Lung (tissue), 12 donors: ENCODE measurements around the gene CIDEA. TPM values are rescaled to one million over a fixed set of nuclear protein-coding genes. Genes with fewer than 3 reads are reported as not detected.

Experiments
- ATAC-seq: fragments of 200-7000 bp; cut with Tn5 transposase; one replicate; pipeline ENCODE4 v1.9.1; 2020; ENCODE audit warnings: moderate number of reproducible peaks; ENCODE audit not compliant: insufficient read depth, low FRiP score
- DNase-seq, 3 donors: peaks; one replicate each; pipeline ENCODE4 v3.0.0-alpha.2; 2013 to 2017
- H3K27ac ChIP-seq, 2 donors: one replicate each; pipeline ENCODE4 v1.5.1; 2013; ENCODE audit warnings: mild to moderate bottlenecking in 2 of 2, moderate library complexity in 2 of 2, control low read depth in 1 of 2, inconsistent platforms in 1 of 2, low read depth in 1 of 2, low read length in 1 of 2
- H3K27me3 ChIP-seq, 3 donors: one replicate each; pipeline ENCODE4 v1.5.1; 2013; ENCODE audit warnings: low read length in 2 of 3; ENCODE audit not compliant: control insufficient read depth in 3 of 3, insufficient read depth in 3 of 3
- H3K36me3 ChIP-seq, 4 donors: one replicate each; pipeline ENCODE4 v1.5.1; 2013; ENCODE audit warnings: low read length in 4 of 4, mild to moderate bottlenecking in 1 of 4, moderate library complexity in 1 of 4; ENCODE audit not compliant: control insufficient read depth in 4 of 4, insufficient read depth in 4 of 4
- H3K4me1 ChIP-seq, 5 donors: one replicate each; pipeline ENCODE4 v1.5.1; 2013; ENCODE audit warnings: low read length in 5 of 5, mild to moderate bottlenecking in 2 of 5, moderate library complexity in 1 of 5; ENCODE audit not compliant: control insufficient read depth in 5 of 5, insufficient read depth in 5 of 5
- H3K4me3 ChIP-seq: one replicate; pipeline ENCODE4 v1.5.1; 2013; ENCODE audit warnings: mild to moderate bottlenecking, control low read depth, moderate library complexity
- H3K9ac ChIP-seq, 2 donors: one replicate each; pipeline ENCODE4 v1.5.1; 2013; ENCODE audit warnings: low read length in 2 of 2, control low read depth in 1 of 2; ENCODE audit not compliant: insufficient read depth in 1 of 2
- H3K9me3 ChIP-seq, 4 donors: one replicate each; pipeline ENCODE4 v1.5.1; 2013; ENCODE audit warnings: low read length in 3 of 4, mild to moderate bottlenecking in 1 of 4, moderate library complexity in 1 of 4; ENCODE audit not compliant: control insufficient read depth in 4 of 4, insufficient read depth in 3 of 4
- CTCF ChIP-seq: IDR thresholded peaks from 2 replicates; pipeline ENCODE4 v1.5.1; 2012; ENCODE audit warnings: mild to moderate bottlenecking; ENCODE audit errors: control extremely low read depth, extremely low read depth
- WGBS, 2 donors: extraction: QIAGEN DNeasy Blood & Tissue Kit; methylation state at CpG; one replicate each; pipeline ENCODE4 v1.1.7; 2013; 5-methylcytosine and 5-hydroxymethylcytosine counted together
- polyA plus RNA-seq, 2 donors: library from polyadenylated mRNA; stranded (reverse); fragments of 200-250 nt; gene quantifications; one replicate each; pipeline ENCODE4 v1.2.1, GENCODE V29; 2013
- total RNA-seq, 2 donors: library from RNA; depleted of rRNA in 1 of 2; stranded (reverse); fragments of >200 nt in 1 of 2; gene quantifications; one replicate each; pipeline ENCODE4 v1.2.1, GENCODE V29; 2014 to 2021
- donor health status: control.
- donor health status: control.
- donor health status: Bipolar disorder and iron deficiency.
- donor health status: healthy.
- donor health status: DM: yes; HTN: yes; CAD: no.

The CIDEA gene
- total and polyA plus RNA-seq, 4 donors = 1.2 TPM; not detected in 3

DNA sequence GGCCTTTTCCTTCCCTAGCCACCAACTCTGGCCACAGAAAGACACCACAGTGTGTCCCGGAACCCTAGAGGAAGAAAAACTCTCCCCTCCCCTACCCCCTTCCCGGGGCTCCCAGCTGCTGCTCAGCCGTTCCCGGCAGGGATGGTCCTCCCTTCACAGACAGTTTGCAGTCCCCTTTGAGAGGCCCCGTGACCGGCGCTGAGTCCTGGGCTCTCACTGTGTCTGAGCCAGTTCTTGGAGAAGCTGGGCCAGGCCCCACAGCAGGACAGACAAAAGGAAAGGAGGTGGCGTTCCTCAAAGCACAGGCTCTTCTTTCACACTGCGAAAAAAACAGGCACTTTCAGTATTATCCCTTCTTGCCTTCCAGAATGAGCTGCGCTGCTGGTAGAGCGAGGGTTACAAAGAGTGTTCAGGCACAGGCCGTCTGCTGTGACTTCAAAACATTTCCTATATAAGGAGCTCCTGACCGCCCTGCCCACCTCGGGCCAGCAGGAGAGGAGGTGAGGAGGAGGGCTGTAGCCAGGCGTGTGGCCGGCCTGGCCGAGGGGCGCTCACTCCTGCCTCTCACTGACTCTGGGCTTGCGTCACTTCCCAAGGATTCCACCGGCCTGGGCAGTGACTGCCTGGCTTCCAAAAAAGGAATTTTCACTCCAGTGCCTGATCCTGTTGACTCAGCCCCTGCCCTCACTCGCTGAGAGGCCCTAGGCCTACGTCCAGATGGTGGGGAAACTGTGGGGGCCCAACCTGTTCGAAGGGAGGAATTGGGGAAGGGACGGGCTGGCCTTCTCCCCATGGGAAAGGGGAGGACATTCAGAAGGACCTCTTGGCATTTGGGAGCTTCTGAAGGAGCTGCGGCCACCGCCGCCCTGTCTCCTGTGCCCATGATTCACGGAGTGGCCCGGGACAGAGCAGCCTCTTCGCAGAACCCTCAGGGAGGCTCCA lies 24.9 kb downstream of the CIDEA start:
- peaks cover 0 to 22% (median 5%) of the 10 kb centered on the region in 5 donors for H3K4me1 ChIP-seq
- no peaks in the 10 kb centered on the region for H3K36me3 ChIP-seq
- H3K4me3 ChIP-seq = no peak overlapping the region
- no peaks in the 10 kb centered on the region for H3K9me3 ChIP-seq
- H3K27me3 ChIP-seq = peaks cover 0 to 2% (median 0%) of the 10 kb centered on the region in 3 donors
- DNase-seq = peak; percentile 83 to 88 (median 85)
- H3K9ac ChIP-seq = peak overlapping the region in 1 of 2 donors; percentile 89
- ATAC-seq = peak; percentile 89
- no peak for TF ChIP-seq CTCF
- H3K27ac ChIP-seq = peak overlapping the region; percentile 87 to 98
- WGBS, 2 donors = 37 to 46% methylated on average over 30 of the region's 30 CpGs

DNA sequence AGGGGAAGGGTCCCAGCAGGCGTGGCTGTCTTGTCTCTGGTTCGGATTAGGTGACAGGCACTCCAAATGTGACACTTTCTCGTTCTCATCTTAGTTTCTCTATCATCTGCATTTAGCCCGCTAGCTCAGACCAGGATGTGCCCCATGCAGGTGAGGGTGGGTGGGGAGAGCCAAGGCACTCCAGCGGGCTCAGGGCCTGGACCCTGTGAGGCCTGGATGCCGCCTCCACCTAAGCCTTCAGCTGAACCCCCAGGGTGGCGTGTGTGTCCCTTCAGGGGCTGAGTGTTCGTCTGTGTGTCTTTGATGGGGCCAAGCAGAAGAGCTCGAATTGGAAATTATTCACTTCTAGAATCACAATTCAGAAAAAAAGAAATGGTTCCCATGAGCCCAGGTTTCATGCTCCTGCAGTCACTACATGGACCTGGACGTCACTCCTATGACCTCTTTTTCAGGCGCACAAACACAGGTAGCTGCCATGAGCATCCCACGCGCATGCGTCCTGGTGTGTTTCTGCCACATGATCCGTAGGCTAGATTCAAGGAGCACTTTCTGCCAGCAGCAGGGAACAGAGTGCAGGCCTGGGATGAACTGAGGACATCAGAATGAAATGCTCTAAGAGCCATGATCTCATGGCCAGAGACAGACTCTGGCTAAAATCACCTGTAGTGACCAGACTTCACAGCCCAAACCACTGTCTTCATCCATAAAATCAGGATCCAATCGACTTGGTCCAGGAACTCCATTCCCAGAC lies 25.8 kb downstream of the CIDEA start:
- WGBS, 2 donors = 89 to 95% methylated on average over 16 of the region's 16 CpGs
- H3K9me3 ChIP-seq = no peaks in the 10 kb centered on the region
- peaks cover 0 to 22% (median 5%) of the 10 kb centered on the region in 5 donors for H3K4me1 ChIP-seq
- H3K4me3 ChIP-seq = no peak overlapping the region
- H3K27ac ChIP-seq = peak overlapping the region; percentile 87 to 95
- H3K9ac ChIP-seq = peak overlapping the region in 1 of 2 donors; percentile 89
- DNase-seq = no peak
- TF ChIP-seq CTCF = no peak
- ATAC-seq = no peak
- H3K27me3 ChIP-seq = peaks cover 0 to 10% (median 0%) of the 10 kb centered on the region in 3 donors
- H3K36me3 ChIP-seq = no peaks in the 10 kb centered on the region

DNA sequence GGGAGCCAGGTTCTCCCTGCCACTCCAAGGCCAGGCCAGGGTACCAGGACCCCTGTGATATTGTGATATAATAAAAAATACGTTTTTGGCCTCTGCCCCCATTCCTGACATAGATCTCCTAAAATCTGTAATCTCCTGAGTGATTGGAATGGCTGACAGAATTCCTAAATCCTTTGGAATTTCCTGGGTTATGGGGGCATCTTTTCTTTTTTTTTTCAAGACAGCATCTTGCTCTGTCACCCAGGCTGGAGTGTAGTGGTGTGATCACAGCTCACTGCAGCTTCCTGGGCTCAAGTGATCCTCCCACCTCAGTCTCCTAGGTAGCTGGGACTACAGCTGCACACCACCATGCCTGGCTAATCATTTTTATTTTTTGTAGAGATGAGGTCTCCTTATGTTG lies 27.7 kb downstream of the CIDEA start:
- Histone ChIP-seq H3K4me1 (peaks cover 0 to 22% (median 5%) of the 10 kb centered on the region in 5 donors), H3K36me3 (no peaks in the 10 kb centered on the region), H3K27ac (no peak overlapping the region), H3K9me3 (no peaks in the 10 kb centered on the region), H3K27me3 (peaks cover 0 to 10% (median 0%) of the 10 kb centered on the region in 3 donors), H3K4me3 (no peak overlapping the region), H3K9ac (no peak overlapping the region)
- no peak for TF ChIP-seq CTCF
- no peak for ATAC-seq
- 47 to 80% methylated on average over 1 of the region's 1 CpG for WGBS, 2 donors
- no peak for DNase-seq
